PC-3 (cell line): ENCODE data around the gene CAMK4. TPM values are rescaled to one million over a fixed set of nuclear protein-coding genes. Genes with fewer than 3 reads are reported as not detected.

Source experiments
- ATAC-seq: fragments of 200-7000 bp; cut with Tn5 transposase; 2 replicates; pipeline ENCODE4 v1.9.1; 2020; ENCODE audit warnings: mild to moderate bottlenecking, moderate library complexity
- BruUV-seq: library from RNA; stranded (reverse); fragments of 400-500 nt; replicated peaks from 2 replicates; lab custom pipeline; 2021; lab: Mats Ljungman, UMichigan
- CTCF ChIA-PET: fragments of 300-600 bp; sonication (Branson Sonifier 250); formaldehyde crosslinking; loops from one replicate; lab custom pipeline; 2022; ENCODE audit warnings: antibody characterized with exemption; lab: Charles Lee
- POLR2A ChIA-PET: fragments of 300-600 bp; sonication (Branson Sonifier 250); formaldehyde crosslinking; loops from one replicate; lab custom pipeline; 2022; ENCODE audit warnings: antibody characterized with exemption; ENCODE audit not compliant: unreplicated experiment; lab: Charles Lee
- DNase-seq: peaks from one replicate; pipeline ENCODE4 v3.0.0-alpha.2; 2015
- H2AFZ ChIP-seq: fragments of 300-600 bp; sonication (generic); 2 replicates; pipeline ENCODE4 v1.6.0; 2016; ENCODE audit warnings: antibody characterized with exemption, low read length
- H3F3A ChIP-seq: fragments of 300-600 bp; sonication (generic); one replicate; pipeline ENCODE4 v1.6.0; 2017; ENCODE audit warnings: antibody characterized with exemption, low read length, control low read depth, mild to moderate bottlenecking; ENCODE audit not compliant: unreplicated experiment
- H3K27ac ChIP-seq: fragments of 300-600 bp; sonication (generic); 2 replicates; pipeline ENCODE4 v1.5.1; 2016; ENCODE audit warnings: mild to moderate bottlenecking, low read length
- H3K27me3 ChIP-seq: fragments of 300-600 bp; sonication (generic); 2 replicates; pipeline ENCODE4 v1.6.1; 2016; ENCODE audit warnings: low read length, mixed read lengths
- H3K36me3 ChIP-seq: fragments of 300-600 bp; sonication (generic); 2 replicates; pipeline ENCODE4 v1.6.1; 2016; ENCODE audit warnings: low read depth, mixed run types, low read length, mixed read lengths
- H3K4me1 ChIP-seq: fragments of 300-600 bp; sonication (generic); 2 replicates; pipeline ENCODE4 v1.5.1; 2016; ENCODE audit warnings: low read length; ENCODE audit not compliant: insufficient read depth
- H3K4me2 ChIP-seq: fragments of 300-600 bp; sonication (generic); 2 replicates; pipeline ENCODE4 v1.6.0; 2016; ENCODE audit warnings: low read length
- H3K4me3 ChIP-seq: fragments of 300-600 bp; sonication (generic); 2 replicates; pipeline ENCODE4 v1.5.1; 2016; ENCODE audit warnings: mild to moderate bottlenecking, low read length, mixed read lengths
- H3K79me2 ChIP-seq: fragments of 300-600 bp; sonication (generic); 2 replicates; pipeline ENCODE4 v1.6.1; 2017; ENCODE audit warnings: low read length, mixed read lengths
- H3K9ac ChIP-seq: fragments of 300-600 bp; sonication (generic); 2 replicates; pipeline ENCODE4 v1.6.0; 2016; ENCODE audit warnings: mild to moderate bottlenecking, low read length
- H3K9me2 ChIP-seq: fragments of 300-600 bp; sonication (generic); replicated peaks from 2 replicates; pipeline ENCODE4 v1.6.1; 2016; ENCODE audit warnings: mixed run types, low read length, mixed read lengths
- H3K9me3 ChIP-seq: fragments of 300-600 bp; sonication (generic); 2 replicates; pipeline ENCODE4 v1.6.1; 2016; ENCODE audit warnings: low read length, mixed read lengths
- H4K20me1 ChIP-seq: fragments of 300-600 bp; sonication (generic); 2 replicates; pipeline ENCODE4 v1.6.1; 2016; ENCODE audit warnings: low read length, mixed read lengths
- EZH2 ChIP-seq: fragments of 300-600 bp; sonication (generic); IDR thresholded peaks from one replicate; pipeline ENCODE4 v1.6.1; 2017; ENCODE audit warnings: antibody characterized with exemption, mild to moderate bottlenecking, low read length; ENCODE audit not compliant: unreplicated experiment
- EZH2phosphoT487 ChIP-seq: fragments of 300-600 bp; sonication (generic); IDR thresholded peaks from 2 replicates; pipeline ENCODE4 v1.6.1; 2018; ENCODE audit warnings: mild to moderate bottlenecking, antibody characterized with exemption, low read length, borderline replicate concordance
- intact Hi-C: fragments of 100-400 bp; cut with micrococcal nuclease; formaldehyde crosslinking; loops from 2 replicates; pipeline ENCODE4 v1.9.0; 2023
- total RNA-seq: library from RNA; depleted of rRNA; stranded (reverse); fragments of >200 nt; gene quantifications from 2 replicates; pipeline ENCODE4 v1.2.3, GENCODE V29; 2014
- TF ChIP-seq, protein P1 (sequence below): fragments of 300-600 bp; sonication (generic); conservative IDR thresholded peaks from 2 replicates; pipeline ENCODE4 v1.5.1; 2017; ENCODE audit warnings: antibody characterized with exemption, low read depth, mild to moderate bottlenecking, low read length

CAMK4 gene
- total RNA-seq, 1 experiment from 2014 or later: 0.55 TPM

DNA sequence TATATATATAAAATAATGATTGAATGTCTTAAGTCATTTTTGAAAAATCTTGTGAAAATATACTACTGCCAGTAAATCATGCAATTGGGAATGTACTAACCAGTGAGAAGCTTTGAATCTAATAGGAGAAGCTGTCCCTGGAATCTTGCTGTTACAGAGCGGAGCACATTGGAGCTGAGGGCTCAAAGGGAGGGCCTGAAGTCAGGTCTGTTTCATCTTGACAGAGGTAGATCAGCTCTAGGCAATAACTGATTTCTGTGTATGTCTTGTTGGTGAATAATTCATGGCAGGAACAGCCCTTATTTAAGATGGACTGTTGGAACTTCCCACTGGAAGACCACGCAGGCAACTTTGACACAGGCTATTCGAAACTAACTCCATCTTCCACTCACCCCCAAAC is 17.5 kb downstream of the CAMK4 start:
- DNase-seq: no peak
- ChIA-PET CTCF (no interaction called here), POLR2A (no interaction called here)
- BruUV-seq: no TSS peak
- no peaks in the 10 kb centered on the region for H3F3A ChIP-seq
- no peaks in the 10 kb centered on the region for H3K79me2 ChIP-seq
- no peak overlapping the region for H2AFZ ChIP-seq
- no peaks in the 10 kb centered on the region for H3K9me2 ChIP-seq
- intact Hi-C loops: no loop called here
- no peaks in the 10 kb centered on the region for H4K20me1 ChIP-seq
- H3K36me3 ChIP-seq: no peaks in the 10 kb centered on the region
- no peaks in the 10 kb centered on the region for H3K4me1 ChIP-seq
- no peak overlapping the region for H3K4me3 ChIP-seq
- no peak for ATAC-seq
- no peak overlapping the region for H3K4me2 ChIP-seq
- H3K9me3 ChIP-seq: no peaks in the 10 kb centered on the region
- TF ChIP-seq EZH2phosphoT487: no peak
- no peak for TF ChIP-seq EZH2
- TF ChIP-seq, protein P1, sequence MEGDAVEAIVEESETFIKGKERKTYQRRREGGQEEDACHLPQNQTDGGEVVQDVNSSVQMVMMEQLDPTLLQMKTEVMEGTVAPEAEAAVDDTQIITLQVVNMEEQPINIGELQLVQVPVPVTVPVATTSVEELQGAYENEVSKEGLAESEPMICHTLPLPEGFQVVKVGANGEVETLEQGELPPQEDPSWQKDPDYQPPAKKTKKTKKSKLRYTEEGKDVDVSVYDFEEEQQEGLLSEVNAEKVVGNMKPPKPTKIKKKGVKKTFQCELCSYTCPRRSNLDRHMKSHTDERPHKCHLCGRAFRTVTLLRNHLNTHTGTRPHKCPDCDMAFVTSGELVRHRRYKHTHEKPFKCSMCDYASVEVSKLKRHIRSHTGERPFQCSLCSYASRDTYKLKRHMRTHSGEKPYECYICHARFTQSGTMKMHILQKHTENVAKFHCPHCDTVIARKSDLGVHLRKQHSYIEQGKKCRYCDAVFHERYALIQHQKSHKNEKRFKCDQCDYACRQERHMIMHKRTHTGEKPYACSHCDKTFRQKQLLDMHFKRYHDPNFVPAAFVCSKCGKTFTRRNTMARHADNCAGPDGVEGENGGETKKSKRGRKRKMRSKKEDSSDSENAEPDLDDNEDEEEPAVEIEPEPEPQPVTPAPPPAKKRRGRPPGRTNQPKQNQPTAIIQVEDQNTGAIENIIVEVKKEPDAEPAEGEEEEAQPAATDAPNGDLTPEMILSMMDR: no peak
- H3K9ac ChIP-seq: no peak overlapping the region
- no peak overlapping the region for H3K27ac ChIP-seq
- H3K27me3 ChIP-seq: peaks cover 82% of the 10 kb centered on the region

DNA sequence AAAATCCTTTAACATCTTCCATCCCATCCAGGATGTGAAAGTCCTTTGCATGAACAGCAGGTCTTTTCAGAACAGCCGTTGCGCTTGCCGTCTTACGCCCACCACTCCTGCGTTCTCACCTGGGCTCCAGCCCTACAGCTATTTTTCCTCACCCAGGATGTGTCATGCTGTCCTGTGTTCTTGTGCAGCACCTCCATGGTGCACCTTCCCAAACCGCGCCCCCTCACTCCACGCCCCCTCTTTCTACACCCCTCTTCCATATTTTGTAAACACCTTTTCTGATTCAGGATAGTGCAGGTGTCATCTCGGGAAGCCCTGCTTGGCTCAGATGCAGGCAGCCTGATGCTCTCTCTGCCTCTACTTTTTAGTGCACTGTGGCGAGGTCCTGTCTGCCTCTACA is 18.4 kb downstream of the CAMK4 start:
- H3K9ac ChIP-seq: no peak overlapping the region
- H3K4me2 ChIP-seq: no peak overlapping the region
- DNase-seq (no peak), ATAC-seq (no peak)
- H3K27me3 ChIP-seq: peaks cover 77% of the 10 kb centered on the region
- H3K27ac ChIP-seq: no peak overlapping the region
- no peak overlapping the region for H3K4me3 ChIP-seq
- TF ChIP-seq EZH2phosphoT487 (no peak), EZH2 (no peak)
- TF ChIP-seq, protein P1: no peak
- intact Hi-C loops: no loop called here
- no peaks in the 10 kb centered on the region for H3K79me2 ChIP-seq
- H4K20me1 ChIP-seq: no peaks in the 10 kb centered on the region
- POLR2A ChIA-PET: no interaction called here
- CTCF ChIA-PET: no interaction called here
- no TSS peak for BruUV-seq
- H2AFZ ChIP-seq: no peak overlapping the region
- no peaks in the 10 kb centered on the region for H3K9me2 ChIP-seq
- H3K36me3 ChIP-seq: no peaks in the 10 kb centered on the region
- no peaks in the 10 kb centered on the region for H3K4me1 ChIP-seq
- H3F3A ChIP-seq: no peaks in the 10 kb centered on the region
- no peaks in the 10 kb centered on the region for H3K9me3 ChIP-seq

DNA sequence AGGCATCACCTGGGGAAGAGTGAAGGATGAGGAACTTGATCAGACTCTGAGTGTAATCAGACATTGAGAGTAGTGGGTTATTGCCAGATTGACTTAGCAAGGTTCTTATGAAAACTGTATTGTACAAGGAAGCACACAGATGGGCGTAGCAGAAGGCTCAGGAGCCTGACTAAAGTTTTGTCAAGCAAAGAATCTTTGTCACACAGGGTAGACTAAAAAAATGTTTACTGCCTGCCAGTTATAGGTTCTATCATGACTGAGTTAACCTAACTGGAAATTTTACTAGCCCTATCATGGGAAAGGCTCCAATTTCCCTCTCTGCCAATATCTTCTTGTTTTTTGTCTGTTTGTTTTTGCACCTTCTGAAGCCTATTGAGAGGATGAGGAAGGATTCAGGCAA is 19.1 kb downstream of the CAMK4 start:
- intact Hi-C loops: no loop called here
- ATAC-seq: peak; percentile 74
- Histone ChIP-seq H3K4me1 (no peaks in the 10 kb centered on the region), H4K20me1 (no peaks in the 10 kb centered on the region), H3K27ac (no peak overlapping the region), H3K9ac (no peak overlapping the region), H3K27me3 (peaks cover 77% of the 10 kb centered on the region), H3F3A (no peaks in the 10 kb centered on the region), H3K9me2 (no peaks in the 10 kb centered on the region), H2AFZ (no peak overlapping the region), H3K9me3 (no peaks in the 10 kb centered on the region), H3K36me3 (no peaks in the 10 kb centered on the region), H3K79me2 (no peaks in the 10 kb centered on the region), H3K4me2 (no peak overlapping the region), H3K4me3 (no peak overlapping the region)
- CTCF ChIA-PET: no interaction called here
- BruUV-seq: no TSS peak
- peak; percentile 21 for DNase-seq
- POLR2A ChIA-PET: no interaction called here
- no peak for TF ChIP-seq EZH2
- no peak for TF ChIP-seq EZH2phosphoT487
- TF ChIP-seq, protein P1: no peak
